GM12865 (cell line): ENCODE measurements around the gene PRR35.

Experiments used
- DNase-seq: peaks from one replicate; pipeline ENCODE4 v3.0.0; 2010; ENCODE audit warnings: low read depth
- H3K4me3 ChIP-seq: 2 replicates; pipeline ENCODE4 v1.5.1; 2011; ENCODE audit warnings: mild to moderate bottlenecking, low read depth, low read length, control low read depth
- CTCF ChIP-seq: IDR thresholded peaks from 2 replicates; pipeline ENCODE4 v1.5.1; 2011; ENCODE audit warnings: low read length, control low read depth, low read depth, inconsistent platforms; ENCODE audit not compliant: insufficient read depth; ENCODE audit errors: missing control alignments

The PRR35 gene

GRCh38 chr16:528111-529011 is 31.8 kb upstream of the PRR35 start:
- peak; percentile 46 for DNase-seq
- peak overlapping the region; percentile 94 for H3K4me3 ChIP-seq
- TF ChIP-seq CTCF = no peak

DNA sequence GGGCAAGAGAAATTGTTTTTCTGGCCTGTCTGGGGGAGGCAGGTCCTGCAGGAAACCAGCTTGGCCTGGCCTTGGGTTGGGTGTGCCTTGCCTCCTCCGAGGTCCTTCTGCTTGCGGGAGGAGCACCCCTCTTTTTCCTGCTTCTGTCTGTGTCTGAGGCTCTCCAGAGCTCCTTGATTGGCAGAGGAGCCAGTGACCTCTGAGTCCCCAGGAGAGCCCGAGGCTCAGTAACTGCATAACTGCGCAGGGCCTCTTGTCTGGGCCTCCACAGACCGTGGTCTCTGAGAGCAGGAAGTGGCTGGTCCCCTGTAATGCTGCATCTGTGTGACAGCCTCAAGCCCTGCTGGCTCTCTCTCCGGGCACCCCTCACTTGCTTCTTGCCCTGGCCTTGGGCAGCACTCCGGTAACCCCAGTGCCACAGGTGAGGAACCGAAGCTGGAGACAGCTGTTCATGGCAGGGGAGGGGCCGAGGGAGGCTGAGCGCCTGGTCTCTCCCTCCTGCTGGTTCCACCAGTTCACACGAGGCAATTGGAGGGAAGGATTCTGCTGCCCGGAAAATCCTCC is 31.1 kb upstream of the PRR35 start:
- H3K4me3 ChIP-seq = peak overlapping the region; percentile 94
- TF ChIP-seq CTCF = no peak
- DNase-seq = peak; percentile 54

GRCh38 chr16:530111-530817 is 29.9 kb upstream of the PRR35 start:
- no peak for DNase-seq
- TF ChIP-seq CTCF = no peak
- no peak overlapping the region for H3K4me3 ChIP-seq

DNA sequence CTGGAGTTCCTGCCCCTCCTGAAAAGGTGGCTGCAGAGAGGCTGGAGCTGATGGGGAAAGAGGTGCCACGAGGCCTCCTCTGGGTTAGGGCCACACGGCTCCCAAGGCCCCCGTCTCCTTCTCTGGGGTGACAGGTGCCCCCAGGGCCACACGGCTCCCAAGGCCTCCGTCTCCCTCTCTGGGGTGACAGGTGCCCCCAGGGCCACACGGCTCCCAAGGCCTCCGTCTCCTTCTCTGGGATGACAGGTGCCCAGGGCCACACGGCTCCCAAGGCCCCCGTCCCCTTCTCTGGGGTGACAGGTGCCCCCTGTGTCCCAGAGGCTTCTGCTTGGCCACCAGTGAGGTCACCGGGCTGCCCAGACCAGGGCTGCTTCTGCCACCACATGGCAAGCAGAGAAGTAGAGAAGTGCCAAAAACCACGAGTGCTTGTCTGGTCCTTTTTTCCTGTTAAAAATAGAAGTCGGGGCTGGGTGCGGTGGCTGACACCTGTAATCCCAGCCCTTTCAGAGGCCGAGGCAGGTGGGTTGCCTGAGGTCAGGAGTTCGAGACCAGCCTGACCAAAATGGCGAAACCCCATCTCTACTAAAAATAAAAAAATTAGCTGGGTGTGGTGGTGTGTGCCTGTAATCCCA is 28.6 kb upstream of the PRR35 start:
- no peak for TF ChIP-seq CTCF
- no peak overlapping the region for H3K4me3 ChIP-seq
- DNase-seq = no peak

- TF ChIP-seq CTCF = no peak
- DNase-seq = no peak
- H3K4me3 ChIP-seq = no peak overlapping the region
Measured at GRCh38 chr16:533391-534123, 26.6 kb upstream of the PRR35 start.

GRCh38 chr16:534135-534534 is 26.1 kb upstream of the PRR35 start:
- DNase-seq = no peak
- no peak for TF ChIP-seq CTCF

More at GRCh38 chr16:534135-534534, 26.1 kb upstream of the PRR35 start:
- H3K4me3 ChIP-seq = no peak overlapping the region
